ENCODE measurements around the gene CCSER1.

Gene CCSER1

DNA sequence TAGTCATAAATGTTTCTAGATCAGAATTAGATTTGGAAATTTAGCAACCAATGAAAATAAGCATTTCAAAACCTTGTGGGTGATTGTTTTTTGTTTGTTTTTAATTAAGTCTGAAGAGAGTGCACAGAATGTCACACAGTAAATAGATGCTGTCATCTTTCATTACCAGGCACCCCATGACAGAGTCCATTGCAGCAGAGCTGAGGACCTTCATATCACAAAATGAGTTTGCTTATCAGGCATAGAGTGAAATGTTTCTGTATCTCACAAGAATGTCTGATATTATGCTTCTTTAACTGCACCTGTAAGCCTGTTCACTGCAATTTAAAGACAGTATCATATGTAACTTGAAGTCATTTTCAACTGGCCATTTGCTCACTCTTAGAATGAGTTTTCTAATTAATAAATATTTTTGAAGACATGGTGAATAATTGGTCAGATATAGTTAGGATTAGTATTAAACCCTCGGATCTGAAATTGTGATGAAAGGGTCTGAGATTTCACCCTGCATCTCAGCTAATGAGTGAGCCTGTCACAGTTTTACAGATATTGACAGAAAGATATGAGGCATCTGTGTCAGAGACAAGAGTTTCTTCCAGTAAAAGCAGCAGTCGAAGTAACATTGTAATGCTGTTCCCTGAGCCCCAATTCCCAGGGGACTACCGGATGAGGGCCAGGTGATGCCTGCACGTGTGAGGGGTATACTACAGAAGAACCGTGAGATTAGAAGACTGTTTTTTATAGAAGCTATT lies 416.4 kb downstream of the CCSER1 start:
- DNase-seq (ENCODE audit: low read depth in 3 of 3, low spot score in 1 of 3), result no peak

DNA sequence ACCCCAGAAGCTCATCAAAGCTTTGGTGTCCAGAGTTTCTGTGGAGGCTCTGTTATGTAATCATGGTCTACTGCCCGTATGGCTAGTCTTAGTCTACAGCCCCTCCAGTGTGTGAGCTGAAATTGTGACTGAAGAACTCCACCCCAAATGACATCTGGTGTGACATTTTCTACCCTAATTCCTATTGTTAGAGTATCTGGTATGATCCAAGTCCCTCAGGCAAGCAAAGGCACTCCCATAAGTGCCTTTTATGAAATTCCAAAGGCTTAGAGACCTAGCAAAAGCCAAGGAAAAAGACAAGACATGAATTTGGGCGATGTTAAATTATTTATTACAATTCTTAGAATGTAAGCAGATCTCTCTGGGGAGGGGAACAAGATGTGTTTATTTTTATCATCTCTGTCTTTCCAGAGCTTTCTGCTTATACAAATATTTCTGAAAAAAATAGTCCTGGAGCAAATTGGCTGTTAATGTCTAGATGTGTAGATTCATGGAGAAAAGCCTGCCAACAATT lies 417.4 kb downstream of the CCSER1 start:
- no peak for DNase-seq (ENCODE audit: low read depth in 3 of 3, low spot score in 1 of 3)

DNA sequence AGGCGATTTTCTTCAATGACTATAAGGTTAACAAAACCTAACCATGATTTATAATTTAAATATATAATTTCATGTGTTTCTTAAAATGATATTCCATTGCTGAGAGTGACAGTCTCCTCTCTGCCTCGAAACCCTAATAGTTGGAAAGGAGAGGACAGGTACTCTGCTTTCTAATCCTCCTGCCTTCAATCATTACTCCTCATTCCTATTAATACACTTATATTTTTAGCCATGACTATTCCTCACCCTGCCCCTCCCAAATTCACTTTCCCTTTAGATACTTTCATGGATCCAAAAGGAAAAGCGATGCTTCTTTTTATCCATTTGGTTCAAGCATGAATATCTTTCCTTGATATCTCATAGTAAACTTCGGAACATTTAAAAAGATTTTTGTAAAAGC lies 418.2 kb downstream of the CCSER1 start:
- no peak for DNase-seq (ENCODE audit: low read depth in 3 of 3, low spot score in 1 of 3)

DNA sequence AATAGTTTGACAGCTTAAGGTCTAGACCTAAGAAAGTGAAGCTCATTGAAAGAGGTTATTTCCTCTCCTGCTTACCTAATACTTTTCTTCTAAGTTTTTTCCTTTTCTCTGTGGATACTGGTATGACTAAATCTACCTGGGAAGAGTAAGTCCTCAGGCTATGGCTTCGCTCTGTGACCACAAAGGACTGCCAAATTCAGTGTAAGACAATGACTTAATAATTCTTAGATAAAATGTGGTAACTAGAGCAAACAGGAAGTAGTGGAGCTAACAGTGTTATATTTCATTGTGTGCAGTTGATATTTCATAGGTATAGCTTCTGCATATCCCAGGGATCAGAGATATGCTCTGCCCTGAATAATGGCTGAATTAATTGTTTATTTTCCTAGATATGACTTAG lies 418.9 kb downstream of the CCSER1 start:
- no peak for DNase-seq (ENCODE audit: low read depth in 3 of 3, low spot score in 1 of 3)

DNA sequence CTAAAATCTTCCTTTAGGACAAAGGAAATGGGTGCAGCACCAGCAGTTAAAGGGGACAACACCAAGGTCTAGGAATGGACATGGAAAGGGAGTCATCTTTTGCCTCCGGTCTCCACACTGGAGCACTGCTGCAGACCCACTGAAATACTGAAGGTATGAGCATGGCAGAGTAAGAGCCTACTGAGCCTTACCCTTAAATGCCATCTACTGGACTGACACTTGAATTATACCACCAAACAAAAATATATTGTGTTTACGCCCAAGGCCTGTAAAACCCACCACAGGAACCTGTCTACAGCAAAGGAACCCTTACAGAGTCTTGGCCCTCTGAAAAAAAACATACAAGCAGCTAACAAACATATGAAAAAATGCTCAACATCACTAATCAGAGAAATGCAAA lies 443.4 kb downstream of the CCSER1 start:
- DNase-seq (ENCODE audit: low read depth in 3 of 3, low spot score in 1 of 3), result no peak

DNA sequence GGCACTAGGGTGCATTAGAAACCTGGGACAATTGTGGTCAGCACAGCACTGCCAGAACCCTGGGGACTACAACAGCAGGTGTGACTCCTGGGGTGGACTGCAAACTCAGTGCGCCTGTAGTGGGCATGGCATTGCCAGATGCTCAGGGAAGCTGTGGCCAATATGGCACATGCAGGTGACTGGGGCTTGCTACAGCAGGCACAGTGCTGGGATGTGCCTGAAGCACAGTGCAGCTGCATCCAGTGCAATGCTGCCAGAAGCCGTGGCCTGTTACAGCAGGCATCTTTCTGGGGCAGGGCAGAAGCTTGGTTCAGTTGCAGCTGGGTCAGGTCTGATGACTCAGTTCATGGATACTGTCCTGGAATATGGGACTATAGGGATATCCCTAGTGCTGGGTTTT lies 445.8 kb downstream of the CCSER1 start:
- no peak for DNase-seq (ENCODE audit: low read depth in 3 of 3, low spot score in 1 of 3)

DNA sequence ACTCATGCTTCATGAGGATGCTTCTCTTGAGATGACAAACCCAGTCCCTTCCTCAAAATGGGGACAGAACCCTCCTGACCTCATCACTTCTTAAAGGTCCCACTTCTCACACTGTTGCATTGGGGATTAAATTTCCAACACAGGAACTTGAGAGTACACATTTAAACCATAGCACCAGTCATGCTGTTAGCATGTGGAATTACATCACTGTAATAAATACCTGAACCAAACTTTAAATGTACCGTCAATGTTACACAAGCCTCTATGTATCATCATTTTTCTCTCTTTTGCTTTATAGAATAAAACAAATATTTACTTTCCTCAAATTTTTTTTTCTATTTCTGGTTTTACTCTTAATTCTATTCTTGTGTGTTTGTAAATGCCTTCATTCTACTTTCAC lies 448.2 kb downstream of the CCSER1 start:
- no peak for DNase-seq (ENCODE audit: low read depth in 3 of 3, low spot score in 1 of 3)

DNA sequence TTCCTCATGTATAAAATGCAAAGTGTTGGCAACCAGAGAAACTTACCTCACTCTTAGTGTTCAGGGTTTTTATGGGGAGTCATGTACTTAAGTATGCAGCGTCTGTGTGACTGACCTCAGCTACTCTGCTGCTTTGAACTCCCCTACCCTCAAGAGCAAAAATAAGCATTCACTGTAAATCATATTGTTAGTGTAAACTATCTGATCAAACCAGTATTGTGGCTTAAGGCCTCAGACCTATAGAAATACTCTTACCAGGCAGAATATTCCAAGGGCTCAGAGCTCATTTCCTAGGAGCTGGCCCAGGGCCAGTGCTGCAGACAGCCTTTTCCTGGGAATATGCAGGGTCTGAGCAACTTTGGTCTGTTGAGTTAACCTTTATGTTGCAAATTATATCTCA lies 453.1 kb downstream of the CCSER1 start:
- no peak for DNase-seq (ENCODE audit: low read depth in 3 of 3, low spot score in 1 of 3)

DNA sequence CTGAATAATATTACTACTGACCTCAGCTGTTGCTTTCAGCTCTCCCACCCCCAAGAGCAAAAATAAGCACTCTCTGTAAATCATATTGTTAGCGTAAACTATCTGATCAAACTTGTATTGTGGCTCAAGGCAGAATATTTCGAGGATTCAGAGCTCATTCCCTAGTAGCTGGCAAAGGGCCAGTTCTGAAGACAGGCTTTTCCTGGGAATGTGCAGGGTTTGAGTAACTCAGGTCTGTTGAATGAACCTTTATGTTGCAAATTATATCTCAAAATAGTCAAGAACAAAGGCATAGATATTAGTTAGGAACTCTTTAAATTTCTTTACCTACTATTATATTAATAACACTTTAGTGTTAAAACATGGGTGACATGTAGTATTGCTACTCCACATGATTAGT lies 454.9 kb downstream of the CCSER1 start:
- no peak for DNase-seq (ENCODE audit: low read depth in 3 of 3, low spot score in 1 of 3)

DNA sequence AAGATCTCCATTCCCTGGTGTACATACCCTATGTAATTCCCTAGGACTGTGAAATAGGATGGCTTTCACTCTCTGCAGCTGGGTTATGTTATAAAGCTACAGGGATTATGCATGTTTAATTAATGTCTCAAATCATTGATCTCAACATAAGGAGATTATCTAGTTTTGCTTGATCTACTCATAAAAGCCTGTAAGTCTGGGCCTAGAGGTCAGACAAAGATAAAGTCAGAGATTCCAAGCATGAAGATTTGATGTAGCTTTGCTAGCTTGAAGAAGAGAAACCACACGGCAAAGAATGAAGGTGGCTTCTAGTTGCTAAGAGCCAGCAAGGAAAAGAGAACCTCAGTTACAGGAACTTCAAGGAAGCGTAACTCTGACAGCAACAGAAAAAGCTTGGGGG lies 456.9 kb downstream of the CCSER1 start:
- no peak for DNase-seq (ENCODE audit: low read depth in 3 of 3, low spot score in 1 of 3)

DNA sequence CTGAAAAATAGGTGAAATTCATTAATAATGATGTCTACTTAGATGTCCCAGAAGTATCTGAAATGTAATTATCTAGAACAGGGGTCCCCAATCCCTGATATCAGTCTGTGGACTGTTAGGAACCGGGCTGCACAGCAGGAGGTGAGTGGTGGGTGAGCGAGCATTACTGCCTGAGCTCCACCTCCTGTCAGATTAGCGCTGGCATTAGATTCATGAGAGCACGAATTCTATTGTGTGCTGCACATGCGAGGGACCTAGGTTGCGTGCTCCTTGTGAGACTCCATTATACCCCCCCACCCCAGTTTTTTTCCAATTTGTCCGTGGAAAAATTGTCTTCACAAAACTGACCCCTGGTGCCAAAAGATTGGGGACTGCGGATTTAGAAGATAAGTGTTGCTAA lies 458.8 kb downstream of the CCSER1 start:
- no peak for DNase-seq (ENCODE audit: low read depth in 3 of 3, low spot score in 1 of 3)

DNA sequence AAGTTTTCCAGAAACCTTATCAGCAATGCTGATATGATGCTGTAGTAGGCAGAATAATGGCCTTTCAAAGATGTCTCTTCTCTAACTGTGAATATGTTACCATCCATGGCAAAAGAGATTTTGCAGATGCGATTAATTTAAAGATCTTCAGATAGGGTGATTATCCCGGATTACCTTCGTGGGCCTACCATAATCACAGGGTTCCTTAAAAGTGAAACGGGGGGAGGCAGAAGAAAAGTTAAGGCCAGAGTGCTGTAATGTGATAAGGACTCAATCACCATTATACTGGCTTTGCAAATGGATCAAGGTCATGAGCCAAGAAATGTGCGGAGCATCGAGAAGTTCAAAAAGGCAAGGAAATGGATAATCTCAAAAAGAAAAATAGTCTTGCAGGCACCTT lies 459.6 kb downstream of the CCSER1 start:
- no peak for DNase-seq (ENCODE audit: low read depth in 3 of 3, low spot score in 1 of 3)

DNA sequence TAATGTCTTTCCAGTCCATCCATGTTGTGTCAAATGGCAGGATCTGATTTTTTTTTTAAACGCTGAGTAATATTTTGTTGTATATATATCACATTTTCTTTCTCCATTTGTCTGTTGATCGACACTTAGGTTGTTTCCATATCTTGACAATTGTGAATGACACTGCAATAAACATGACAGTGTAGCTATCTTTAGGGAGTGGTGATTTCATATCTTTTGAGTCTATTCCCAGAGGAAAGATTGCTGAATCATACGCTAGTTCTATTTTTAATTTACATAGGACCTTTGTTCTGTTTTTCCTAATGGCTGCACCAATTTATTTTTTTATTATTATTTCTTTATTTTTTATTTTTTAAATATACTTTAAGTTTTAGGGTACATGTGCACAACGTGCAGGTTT lies 470.7 kb downstream of the CCSER1 start:
- DNase-seq (ENCODE audit: low read depth in 3 of 3, low spot score in 1 of 3), result no peak

DNA sequence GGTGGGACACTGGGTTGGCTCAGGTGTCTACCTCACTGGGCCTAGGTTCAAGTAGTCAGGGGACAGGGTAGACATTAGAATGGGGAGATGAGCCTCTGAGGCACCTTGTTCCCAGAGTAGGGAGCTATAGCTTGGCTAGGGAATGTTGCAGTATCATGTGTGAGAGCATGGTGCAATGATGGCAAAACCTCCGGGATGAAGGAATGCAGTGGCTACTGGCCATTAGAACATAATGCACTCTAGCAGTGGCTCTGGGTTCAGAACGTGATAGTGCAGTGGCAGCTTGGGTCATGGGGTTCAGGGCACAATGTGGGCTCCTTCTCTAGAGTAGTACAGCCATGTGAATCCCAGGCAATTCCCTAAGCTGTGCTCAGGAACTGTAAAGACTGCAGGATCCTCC lies 471.5 kb downstream of the CCSER1 start:
- no peak for DNase-seq (ENCODE audit: low read depth in 3 of 3, low spot score in 1 of 3)

DNA sequence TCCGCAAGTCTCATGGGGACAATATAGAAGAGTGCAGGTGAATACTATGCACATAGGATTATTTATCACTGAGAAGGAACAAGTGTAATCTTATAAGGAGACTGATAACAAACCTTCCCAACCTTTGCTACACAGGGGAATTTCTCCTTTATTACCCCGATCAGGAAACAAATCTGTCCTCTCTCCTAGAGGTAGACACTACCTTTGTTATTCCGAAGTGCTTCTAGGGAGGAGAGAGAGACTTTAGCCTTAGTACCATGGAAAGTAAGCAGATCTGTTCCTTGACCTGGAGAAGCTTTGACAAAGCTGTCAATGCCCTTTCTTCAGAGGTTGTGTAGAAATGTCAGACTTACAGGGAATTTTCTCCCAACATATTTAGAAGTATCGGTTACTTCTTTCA lies 475.5 kb downstream of the CCSER1 start:
- no peak for DNase-seq (ENCODE audit: low read depth in 3 of 3, low spot score in 1 of 3)

DNA sequence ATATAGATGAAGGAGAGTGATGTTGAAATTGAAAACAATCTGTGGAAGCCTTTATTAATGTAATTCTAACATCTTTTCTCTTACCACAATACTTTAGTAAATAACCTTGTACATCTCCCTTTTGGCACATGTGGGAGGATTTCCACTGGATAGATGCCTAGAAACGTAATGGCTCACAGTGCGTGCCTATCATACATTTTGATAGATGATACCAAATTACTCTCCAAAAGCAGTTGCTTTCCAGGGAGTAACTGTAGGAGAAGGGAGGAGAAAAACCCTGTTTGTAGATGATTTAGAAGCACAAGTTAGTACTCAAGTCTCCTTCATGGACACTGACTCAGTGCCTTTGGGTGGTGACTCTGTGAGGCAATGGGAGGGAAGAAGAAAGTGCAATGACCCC lies 476.3 kb downstream of the CCSER1 start:
- DNase-seq (ENCODE audit: low read depth in 3 of 3, low spot score in 1 of 3), result no peak

DNA sequence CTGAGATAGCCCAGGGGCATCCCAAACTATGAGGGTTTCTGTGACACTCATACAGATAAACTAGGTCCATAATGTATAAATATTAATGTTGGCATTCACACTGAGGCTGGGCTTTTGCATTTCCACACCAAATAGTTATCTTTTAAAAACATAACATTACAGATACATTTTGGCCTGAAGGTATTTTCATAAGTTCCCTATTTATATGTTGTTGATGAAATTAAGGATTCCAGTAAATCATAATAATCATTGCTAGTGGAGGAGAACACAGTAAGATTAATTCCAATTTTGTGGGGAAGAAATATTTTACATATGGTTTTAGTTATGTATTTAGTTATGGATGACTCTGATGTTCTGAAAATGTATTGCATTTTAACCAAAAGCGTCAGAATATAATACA lies 479.6 kb downstream of the CCSER1 start:
- DNase-seq (ENCODE audit: low read depth in 3 of 3, low spot score in 1 of 3), result no peak

DNA sequence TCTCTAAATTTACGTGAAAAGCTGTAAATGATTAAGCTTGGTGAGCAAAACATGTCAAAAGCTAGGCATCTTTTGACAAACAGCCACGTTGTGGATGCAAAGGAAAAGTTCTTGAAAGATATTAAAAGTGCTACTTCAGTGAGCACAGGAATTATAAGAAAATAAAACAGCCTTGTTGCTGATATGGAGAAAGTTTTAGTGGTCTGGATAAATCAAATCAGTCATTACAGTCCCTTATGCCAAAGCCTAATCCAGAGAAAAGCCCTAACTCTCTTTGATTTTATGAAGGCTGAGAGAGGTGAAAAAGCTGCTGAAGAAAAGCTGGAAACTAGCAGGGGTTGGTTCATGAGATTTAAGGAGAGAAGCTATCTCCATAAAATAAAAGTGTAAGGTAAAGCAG lies 487.2 kb downstream of the CCSER1 start:
- no peak for DNase-seq (ENCODE audit: low read depth in 3 of 3, low spot score in 1 of 3)

DNA sequence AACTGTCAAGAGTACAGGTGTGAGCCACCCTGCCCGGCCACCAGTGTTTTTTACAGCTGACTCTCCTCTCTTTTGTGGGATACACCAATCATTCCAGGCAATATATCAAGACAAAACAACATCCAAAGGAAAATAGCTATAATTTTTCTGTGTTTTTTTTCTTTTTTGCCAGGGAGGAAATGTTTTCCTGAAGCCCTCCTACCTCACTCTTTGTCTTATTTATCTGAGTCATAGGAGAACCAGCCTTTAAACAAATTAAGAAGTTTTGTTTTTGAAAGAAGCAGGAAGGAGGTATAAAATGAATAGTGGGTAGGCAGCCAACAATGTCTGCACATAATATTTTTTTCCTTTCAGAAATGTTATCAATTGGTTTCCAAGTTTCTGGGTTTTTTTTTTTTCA lies 493.9 kb downstream of the CCSER1 start:
- DNase-seq (ENCODE audit: low read depth in 3 of 3, low spot score in 1 of 3), result no peak

DNA sequence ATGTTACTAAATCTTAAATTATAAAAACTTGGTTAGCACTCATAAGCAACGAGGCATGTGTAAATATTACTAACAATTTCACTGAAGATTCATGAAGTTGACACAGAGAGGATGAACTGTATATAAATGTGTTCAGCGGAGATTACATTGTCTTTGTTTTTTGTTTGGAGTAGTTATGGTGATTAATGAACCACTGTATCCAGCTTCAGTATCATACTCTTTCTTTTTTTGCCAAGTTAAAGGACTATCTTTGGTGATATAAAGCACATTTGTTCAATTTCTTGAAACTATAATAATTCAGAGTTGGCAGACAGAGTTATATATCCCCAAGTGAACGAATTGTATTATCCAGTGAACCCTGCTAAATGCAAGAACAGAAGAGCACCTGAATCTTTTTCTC lies 497.6 kb downstream of the CCSER1 start:
- DNase-seq (ENCODE audit: low read depth in 3 of 3, low spot score in 1 of 3), result no peak

DNA sequence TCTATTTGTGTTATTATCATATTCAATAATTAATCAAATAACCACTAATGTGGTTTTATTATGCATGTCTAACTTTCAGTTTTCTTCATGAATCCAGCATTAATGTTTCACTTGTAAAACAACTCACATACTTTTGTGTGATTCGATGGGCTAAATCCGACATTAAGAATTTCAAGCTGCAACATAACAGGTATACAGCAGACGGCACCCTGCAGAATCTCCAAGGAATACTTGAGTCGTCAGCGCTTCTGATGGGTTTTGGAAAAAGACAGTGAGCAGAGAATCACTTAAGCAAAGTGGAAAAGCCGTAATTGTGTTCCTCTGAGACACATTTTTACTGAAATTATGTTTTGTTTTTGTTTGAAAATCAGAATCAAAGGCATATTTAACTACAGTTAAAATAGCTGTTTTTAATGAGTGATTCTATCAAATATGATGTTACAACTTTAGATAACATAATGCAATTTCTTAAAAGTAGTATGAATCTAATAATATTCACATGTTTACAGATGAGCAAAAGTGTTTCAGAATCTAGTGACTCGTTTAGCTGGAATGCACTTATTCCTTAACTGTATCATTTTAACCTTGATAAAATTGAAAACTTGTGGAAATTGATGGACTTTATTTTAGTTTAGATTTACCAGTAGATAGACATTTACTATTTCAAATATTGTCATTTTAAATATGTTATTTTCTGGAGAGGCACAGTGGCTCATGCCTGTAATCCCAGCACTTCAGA lies 514.8 kb downstream of the CCSER1 start:
- no peak for DNase-seq (ENCODE audit: low read depth in 3 of 3, low spot score in 1 of 3)

DNA sequence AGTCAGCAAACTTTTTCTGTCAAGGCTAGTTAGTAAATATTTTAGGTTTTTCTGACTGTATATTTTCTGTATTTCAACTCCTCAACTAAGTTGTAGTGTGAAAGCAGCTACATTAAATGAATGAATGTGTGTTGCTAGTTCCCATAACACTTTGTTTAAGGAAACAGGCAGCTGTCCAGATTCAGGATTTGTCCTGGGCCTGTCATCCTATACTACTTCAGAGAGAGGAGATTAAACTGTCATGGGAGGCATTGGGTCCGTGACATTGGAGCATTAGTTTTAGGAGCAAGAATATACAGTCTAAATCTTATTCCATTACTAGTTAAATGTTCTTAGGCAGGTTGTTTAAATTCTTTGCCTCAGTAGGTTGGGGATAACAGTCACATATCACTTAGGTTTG lies 516.0 kb downstream of the CCSER1 start:
- DNase-seq (ENCODE audit: low read depth in 3 of 3, low spot score in 1 of 3), result no peak

DNA sequence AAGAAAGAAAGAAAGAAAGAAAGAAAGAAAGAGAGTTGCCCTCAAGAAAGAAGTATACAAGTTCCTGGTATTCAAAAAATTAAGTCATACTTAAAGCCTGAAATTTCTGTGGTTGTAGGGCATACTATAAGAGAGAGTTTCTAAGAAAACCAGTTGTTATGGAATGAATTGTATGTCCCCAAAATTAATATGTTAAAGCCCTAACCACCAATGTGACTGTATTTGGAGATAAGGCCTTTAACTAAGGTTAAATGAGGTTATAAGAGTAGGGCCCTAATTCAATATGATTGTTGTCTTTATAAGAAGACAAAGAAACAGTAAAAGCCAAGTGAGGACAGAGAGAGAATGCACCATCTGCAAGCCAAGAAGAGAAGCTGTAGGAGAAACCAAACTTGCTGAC lies 521.1 kb downstream of the CCSER1 start:
- DNase-seq (ENCODE audit: low read depth in 3 of 3, low spot score in 1 of 3), result no peak
